ENCODE measurements around the gene SPIB.

GRCh38 chr19:50394017-50394416 lies 24.7 kb upstream of the SPIB start:
- TF ChIP-seq POLR2A (IDR thresholded peaks at IDR 0.05): no peak
- no peak for TF ChIP-seq CTCF (IDR thresholded peaks at IDR 0.05)

Measured in gastroesophageal sphincter (tissue), 3 donors.